Inflammatory macrophage treated with lipopolysaccharide for 1 hour (primary cell): ENCODE results near the gene PTGS1.
A peak's percentile ranks its signal among the peaks of the same experiment; 100 is the strongest.
"Not testable (repeated sequence)": the region's sequence is repeated elsewhere in the genome, so short reads cannot be mapped to it uniquely, and the experiment has no call there.

Experiments used
- DNase-seq, 2 donors: peaks; one replicate each; pipeline ENCODE4 v3.0.0-alpha.2; 2020 to 2022

The PTGS1 gene

DNA sequence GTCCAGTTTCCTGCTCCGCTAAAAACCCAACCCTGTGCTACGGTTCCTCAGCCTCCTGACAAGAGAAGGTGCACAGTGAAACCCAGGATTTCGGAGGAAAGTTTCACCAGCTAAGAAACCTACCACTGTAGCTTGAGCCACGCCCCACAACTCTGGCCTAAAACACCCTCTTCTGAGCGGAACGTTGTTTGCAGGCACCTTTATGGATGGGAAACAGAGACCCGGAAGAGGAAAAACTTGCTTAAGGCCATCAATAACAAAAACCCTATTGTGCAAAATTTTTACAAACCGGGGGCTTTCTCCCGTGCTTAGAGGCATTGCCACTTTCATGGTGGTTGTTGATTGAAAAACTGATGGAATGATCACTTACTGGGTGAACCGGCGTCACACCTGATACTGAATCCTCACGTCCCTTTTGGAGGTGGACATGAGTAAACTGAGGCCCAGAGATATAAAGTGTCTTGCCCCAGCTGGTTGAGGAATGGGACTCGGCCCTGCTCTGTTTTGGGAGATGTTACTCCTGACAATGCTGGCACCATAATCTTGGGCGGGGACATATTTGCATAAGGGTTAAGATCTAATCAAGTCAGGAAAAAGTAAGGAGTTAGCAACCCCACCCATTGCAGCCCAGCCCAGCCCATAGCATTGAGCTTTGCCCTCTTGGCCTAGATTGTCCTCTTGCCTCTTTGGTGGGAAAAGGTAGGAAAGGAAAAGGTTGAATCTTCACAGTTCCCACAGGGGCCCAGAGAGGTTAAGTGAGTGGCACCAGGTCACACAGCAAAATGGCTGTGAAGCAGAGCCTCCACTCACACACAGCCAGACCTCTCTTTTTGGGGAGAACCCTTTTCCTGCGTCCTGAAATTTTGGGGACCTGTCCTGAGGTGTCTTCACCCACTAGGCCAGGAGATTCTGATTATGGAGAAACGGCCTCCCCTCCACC is 23.2 kb upstream of the PTGS1 start:
- no peak for DNase-seq

DNA sequence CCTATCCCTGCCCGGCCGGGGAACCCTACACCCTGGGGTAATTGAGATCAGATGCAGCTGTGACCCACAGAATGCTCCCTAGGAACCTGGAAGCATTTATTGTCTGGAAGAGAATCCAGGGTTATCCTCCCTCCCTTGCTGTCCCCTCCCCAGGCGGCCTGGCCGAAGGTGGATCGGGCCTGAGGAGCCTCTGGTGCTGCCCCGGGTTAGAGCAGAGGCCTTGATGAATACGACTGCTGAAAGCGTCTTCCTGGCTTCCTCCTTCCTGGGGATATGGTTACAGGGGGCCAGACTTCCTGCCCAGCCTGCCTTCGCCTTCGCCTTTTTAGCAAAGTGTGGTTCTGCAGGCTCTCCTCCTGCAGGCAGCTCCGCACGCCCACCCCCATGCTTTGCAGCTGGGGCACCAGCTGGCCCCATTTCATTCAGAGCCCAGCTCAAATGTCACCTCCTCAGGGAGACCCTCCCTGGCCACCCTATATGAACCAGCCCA is 22.5 kb upstream of the PTGS1 start:
- no peak for DNase-seq

DNA sequence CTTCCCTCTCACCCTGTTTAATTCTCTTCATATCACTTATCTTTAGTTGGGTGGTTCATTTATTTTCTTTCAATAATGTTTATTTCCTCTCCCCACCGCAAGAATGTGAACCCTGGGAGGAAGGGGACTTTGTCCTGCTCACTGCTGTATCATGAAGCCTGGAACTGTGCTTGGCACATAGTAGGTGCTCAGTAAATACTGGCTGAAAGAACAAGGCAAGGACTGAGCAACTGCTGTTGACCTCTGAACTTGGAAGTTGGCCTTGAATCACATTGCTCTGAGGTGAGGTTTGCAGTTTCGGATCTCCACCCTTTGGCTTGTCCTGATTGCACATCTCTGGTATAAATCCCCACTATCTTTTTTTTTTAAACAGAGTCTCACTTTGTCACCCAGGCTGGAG is 22.0 kb upstream of the PTGS1 start:
- no peak for DNase-seq

DNA sequence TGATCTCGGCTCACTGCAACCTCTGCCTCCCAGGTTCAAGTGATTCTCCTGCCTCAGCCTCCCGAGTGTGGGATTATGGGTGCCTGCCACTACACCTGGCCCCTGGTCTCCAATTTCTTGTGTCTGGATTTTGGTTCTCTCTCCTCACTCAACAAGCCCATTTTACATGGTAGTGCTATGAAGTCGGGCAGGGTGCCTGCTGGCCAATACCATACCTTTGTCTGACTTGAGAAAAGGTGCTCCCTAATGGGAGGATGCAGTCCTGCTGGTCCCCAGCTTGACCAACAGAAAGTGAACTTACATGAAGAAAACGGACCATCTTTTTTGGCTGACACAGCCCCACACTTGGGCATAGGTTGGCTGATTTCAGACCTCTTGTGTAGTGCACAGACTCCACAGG is 21.6 kb upstream of the PTGS1 start:
- DNase-seq = no peak

DNA sequence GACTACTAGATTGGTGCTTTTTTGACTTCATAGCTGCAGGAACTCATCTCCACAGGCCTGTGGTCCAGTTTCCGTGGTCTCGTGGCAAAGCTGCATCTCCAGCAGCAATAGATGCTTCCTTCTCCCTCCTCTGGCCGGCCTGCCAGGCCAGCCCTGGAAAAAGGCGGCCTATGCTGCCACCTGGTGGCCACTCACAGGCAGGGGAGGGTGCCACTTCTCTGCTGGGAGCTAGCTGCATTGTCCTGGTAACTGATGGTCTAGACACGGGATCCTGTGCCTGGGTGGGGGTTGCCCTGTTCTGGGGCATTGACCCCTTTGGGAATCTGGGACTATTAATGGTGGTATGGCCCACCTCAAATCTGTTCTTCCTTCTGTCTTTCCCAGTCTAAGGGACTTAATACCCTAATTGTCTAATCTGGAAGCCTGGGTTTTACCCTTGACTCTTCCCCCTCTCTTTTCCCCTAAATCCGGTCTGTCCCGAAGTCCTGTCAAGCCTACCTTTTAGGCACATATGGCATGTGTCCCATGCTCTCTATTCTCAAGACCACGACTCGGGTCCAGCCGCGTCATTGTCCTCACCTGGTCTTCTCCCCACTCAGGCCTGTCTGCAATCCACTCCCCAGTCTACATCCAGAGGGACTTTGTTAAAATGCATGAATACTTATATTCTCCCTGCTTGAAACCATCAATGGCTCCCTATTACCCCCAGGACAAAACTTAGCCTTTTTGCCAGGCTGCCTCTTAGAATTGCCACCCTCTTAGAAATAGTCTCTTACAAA is 20.1 kb upstream of the PTGS1 start:
- DNase-seq = peak; percentile 60 to 89

DNA sequence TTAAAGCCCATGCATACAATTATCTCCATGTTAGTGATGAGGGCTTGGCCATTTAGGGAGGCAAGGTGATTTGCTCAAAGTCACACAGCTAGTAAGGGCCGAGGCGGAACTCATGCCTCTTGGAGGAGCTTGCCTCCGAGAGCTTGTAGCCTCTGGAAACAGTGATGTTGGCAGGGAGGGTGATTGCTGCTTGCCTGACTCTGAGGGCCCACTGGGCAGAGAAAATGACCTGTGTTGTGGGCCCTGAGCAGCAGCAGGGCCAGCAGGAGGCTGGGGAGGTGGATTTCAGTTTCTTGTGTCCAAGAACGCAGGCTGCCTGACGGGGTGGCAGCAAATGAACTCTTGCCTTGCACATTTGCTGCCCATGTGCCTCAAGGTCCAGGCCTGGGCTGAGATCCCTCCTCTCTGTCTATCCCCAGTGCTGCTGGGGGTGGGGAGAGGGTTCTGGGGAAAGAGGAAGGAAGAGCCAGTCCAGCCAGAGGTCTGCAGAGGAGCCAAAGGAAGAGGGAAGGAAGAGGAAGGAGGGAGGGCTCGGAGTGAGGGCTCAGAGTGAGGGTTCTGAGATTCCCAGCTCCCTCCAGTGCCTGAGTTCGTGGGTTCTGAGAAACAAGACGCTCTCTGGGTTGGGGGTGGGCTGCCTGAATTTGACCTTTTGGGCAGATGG is 16.2 kb upstream of the PTGS1 start:
- peak; percentile 38 to 47 for DNase-seq

DNA sequence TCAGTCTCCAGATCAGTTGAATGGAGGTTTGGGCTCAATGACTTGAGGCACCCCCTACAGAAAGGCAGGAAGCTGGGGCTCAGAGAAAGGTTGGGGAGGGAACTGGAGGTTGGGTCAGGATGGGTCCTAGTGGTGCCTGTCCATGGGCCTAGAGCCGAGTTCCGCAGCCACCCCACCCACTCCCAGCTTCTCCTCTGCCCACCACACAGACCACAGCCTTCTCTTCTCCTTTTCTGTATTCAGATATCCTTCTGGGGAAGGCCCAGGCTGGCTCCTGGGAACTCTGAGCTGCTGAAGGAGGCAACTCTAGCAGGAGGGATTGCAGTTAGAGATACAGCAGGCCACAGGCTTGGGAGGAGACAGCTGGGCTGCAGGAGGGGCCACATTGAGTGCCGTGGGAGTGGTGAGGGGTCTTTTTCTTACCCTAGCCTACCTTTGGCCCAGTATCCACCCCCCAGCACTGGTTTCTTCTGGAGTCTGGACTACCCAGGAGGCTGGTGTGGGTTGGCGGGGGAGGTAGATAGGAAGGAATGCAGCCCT is 15.4 kb upstream of the PTGS1 start:
- peak; percentile 70 to 86 for DNase-seq

DNA sequence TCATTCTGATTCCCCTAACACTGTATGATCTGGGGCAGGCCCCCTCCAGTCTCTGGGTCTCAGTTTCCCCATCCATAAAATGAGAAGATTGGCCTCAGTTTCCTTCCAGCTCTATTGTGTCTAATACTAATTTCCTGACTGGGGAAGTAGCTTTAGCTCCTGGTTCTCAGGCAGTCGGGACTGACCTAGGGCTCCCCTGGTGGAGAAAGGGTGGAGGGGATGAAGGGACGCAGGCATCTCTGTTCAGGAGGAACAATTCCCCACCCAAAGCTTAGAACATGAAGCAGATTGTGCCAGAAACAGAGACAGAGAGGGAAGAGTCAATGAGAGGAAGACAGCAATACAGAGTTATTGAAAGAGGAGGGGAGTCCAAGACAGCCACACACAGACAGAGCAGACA is 14.2 kb upstream of the PTGS1 start:
- no peak for DNase-seq

DNA sequence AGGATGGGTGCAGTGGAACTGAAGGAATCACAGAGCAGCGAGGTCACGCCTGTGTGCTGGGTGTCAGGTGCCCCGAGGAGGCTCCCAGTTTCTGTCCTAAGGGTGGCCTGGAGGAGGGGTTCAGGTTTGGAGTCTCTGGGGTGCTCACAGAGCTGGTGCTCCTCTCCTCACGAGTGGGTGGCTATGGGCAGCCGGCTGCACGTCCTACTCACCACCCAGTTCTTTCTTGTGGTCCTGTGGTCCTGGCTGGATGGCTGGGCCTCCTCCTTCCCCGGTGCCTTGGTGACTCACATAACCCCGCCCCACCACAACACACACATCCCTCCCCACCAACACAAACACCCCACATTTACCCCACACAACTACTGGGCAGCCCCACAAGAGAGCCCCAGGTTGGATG is 9.9 kb upstream of the PTGS1 start:
- no peak for DNase-seq

DNA sequence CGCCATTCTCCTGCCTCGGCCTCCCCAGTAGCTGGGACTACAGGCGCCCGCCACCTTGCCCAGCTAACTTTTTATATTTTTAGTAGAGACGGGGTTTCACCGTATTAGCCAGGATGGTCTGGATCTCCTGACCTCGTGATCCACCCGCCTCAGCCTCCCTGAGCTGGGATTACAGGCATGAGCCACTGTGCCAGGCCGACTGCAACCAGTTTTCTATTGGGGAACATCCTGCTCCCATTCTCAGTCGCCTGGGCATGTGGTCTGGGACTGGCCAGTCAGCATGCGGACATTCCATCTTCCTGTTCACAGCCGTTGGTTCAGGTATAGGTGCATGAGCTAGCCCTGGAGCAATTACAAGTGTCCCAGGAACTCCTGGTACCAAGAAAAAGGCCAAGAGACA is 7.7 kb upstream of the PTGS1 start:
- DNase-seq = not testable (repeated sequence)

DNA sequence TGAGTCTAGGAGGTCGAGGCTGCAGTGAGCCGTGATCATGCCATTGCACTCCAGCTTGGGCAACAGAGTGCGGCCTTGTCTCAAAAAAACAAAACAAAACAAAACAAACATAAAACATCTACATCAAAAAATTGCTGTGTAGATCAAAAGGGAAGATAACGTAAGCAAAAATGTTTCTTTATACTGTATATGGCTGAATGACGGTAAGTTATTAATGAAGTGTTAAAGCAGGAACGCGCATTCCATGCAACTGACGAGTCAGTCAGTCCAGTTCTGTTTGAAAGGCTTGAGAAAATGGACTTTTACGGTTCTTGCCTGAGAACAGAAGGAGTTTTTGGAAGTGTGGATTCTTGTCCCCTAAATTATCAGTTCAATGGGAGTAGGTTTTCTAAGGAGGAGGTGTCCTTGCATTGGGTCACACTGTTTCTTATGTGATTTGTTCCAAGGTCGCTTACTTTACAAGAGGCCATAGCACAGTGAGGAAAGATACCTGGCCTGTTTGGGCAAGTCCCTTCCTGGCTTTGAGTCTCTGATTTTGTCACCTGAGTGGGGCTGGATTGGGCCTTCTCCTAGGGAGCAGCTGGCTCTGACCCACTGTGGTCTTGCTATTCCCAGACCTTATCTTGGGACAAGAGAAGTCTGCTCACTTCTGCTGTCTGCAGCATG is 6.6 kb upstream of the PTGS1 start:
- DNase-seq = no peak

DNA sequence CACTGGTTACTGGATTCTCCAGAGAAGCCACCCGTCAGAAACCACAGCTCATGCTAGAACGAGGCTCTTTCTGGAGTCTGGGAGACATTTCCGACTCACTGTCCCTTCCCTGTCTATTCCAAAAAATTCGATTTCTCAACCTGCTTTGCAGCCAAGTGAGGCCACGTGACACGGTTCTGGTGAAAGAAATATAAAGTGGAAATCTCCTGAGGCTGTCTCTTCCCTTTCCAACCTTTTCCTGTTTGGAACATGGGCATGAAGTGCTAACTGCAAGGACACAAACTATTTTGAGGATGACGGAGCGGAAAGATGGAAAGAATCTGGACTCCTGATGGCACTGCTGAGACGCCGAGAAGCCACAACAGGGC is 6.1 kb upstream of the PTGS1 start:
- DNase-seq = no peak

DNA sequence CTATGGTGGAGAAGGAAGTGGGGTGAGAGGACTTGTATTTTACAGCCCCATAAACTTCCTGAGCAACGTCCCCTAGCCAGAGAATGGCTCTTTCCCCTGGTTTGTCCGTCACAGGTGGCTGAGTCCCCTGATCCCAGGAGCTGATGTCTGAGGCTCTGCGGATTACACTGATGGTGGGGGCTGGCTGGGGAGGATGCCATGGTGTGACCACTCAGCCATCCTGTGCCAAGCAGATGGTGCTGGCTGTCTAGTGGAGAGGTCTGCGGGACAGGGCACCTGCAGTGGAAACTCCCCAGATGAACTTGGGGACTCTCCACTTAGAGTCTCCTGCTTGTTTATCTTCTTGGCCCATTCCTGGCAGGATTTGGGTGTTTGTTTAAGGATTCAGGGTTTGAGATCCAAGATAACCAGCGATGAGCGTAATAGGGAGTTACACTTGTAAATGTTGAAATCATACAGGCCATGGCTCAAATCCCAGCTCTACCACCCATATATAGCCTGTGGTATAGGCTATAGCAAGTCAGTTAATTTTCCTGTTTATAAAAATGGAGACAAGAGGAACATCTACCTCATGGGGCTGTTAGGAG is 4.7 kb upstream of the PTGS1 start:
- DNase-seq = no peak

DNA sequence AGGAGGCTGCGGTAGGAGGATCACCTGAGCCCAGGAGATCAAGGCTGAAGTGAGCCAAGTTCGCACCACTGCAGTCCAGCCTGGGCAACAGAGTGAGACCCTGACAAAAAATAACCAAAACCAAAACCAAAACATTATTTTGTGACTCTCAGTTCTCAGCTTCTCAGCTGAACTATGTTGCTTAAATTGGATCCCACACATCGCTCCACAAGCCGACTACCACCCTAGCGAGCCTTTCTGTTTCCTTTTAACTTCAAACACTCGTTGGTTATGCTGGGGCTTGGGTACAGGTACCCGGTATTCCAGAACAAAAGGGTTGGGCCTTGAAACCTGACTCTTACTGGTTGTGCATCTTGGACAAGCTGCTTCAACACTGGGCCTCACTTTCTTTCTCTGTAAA is 3.8 kb upstream of the PTGS1 start:
- no peak for DNase-seq

DNA sequence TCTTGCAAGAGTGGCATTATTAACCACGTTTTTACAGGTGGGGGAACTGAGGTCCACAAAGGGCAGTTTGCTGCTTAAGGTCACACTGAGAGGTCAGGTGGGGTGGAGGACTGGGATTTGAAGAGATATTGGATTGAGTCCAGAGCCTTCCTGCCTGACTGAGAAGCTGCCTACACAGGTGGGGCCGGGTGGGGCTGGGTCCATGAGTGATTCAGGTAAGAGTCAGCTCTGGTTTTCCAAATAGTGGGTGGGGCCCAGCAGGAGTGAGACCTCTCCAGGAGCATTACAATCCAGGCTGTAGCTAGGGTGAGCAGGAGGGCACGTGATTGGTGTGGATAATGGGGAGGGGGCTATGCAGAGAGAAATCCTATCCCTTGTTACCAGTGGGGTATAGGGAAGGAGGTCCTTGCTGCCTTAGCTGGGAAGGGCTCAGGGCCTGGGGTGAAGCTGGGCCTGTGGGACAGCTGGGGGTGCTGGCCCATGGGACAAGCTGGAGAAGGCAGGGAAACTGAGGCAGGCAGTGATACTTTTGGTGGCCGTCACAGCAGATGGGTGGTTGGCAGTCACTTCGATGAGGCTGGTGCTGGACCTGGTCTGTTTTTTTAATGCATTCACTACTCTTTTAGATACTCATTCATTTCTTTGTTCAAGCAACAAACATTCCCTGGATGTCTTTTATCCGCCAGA is 2.9 kb upstream of the PTGS1 start:
- DNase-seq = no peak

DNA sequence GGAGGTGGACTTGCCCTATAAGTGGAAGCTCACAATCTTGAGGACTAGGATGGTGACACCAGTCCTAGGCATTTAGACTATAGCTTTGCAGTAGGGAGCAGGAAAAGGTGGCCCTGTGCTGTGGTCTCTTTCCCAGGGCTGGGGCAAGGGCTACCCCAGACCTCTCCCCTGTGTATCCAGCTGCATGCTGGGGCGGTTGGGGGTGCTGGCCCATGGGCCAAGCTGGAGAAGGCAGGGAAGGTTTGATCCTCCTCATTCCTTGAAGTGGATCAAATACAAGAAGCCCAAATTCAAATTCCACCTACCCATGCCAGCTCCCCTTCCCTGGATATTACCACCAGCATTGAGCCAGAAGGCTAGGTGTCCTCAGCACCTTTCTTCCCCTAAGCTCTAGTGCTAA is 2.2 kb upstream of the PTGS1 start:
- DNase-seq = no peak

DNA sequence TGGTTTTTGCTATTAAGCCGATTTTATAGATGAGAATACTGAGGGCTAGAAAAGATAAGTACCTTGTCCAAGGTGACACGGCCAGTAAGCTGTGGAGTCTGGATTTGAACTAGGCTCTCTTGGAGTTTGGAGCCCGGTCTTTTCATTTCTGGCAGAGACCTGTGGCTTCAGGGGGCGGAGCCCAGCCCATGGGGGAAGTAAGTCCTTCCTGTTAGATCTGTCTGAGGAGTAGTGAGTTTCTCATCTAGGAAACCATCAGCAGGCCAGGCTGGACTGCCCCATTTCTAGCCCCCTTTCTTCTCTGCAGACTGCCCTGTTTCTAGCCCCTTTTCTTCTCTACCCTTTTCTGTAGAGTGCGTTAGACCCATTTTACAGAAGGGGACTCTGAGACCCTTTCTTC is 521 bp upstream of the PTGS1 start:
- peak; percentile 68 for DNase-seq

DNA sequence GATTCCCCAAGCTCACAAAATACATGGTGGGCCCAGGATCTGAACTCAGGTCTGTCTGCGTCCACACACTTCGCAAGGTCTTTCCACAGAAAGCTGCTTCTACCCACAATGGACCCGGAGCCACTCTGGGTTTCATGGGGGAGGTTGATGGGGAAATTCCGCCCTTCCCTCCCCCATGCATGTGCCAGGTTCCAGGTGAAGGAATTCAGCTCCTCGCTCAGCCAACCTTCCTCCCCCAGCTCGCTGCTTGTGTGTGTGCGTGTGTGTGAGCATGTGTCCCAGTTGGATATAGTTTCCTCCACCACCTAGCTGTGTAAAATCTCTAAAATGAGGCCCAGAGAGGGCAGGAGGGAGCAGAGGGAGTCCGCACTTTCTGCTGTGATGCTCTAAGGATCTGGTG is 1.0 kb downstream of the PTGS1 start:
- no peak for DNase-seq

DNA sequence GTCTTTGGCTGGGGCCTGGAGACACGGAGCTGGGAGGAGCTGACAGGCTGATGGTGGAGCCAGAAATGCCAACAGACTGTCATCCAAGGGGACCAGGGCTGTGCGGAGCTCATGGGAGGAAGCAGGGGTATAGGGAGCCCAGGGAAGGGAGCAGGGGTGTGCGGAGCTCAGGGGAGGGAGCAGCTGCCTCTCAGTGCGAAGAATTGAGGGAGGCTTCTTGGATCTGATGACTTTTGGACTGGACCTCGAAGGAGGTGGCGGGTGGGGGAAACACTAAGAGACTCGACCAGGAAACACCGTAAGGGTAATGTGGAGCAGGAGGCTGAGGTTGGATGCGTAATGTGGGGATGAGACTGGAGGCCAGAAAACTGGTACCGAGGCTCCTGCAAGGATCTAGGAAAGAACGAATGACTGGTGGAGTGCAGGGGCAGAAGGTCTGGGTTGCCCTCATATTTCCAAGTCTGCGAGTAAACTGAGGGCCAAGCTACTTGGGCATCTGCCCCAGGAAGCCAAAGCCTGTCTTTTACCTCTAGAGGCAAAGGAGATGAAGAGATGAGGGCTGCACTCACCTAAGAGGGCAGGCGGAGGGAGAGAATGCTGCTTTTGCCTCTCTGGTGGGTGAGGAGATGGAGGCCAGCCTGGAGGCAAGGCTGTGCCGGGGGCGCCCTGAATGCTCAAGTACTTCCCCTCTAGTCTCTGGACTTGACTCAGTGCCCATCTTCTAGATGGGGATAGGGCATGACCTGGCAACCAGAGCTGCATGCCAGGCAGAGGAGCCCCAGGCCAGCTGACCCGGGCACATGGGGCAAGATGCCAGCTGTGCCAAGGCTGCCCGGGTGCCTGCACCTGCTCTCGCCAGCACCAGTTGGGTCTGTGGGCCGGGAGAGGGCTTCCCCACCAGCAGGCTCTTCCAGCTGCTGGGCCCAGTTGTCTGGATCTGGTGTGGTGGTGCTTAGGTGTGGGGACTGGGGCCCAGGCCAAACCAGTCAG is 2.3 kb downstream of the PTGS1 start:
- no peak for DNase-seq

DNA sequence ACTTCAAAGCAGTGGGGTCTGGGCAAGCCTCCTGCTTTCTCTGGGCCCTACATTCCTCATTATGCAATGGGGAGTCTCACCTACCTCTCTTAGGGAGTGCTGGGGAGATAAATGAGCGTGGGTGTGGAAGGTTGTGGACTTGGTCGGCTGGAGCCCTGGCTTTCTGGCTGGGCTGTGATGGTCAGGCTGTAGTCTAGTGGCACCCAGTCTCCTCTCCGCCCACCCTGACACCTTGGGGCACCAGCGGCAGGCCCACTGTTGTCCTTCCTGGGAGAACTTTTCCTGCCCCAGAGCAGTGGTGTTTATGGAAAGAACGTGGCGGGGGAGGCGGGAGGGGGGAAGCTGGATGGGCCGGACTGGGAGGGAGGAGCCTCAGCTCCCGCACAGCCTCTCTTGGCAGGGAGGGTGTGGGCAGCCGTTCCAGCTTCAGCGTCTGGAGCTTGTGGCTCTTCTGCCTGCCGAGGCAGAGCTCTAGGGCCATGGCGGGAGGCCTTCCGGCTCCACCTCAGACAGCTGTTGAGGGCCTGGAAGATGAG is 4.1 kb downstream of the PTGS1 start:
- peak; percentile 29 to 40 for DNase-seq
